HG03103 (cell line): ENCODE measurements around the gene GJB2.
"Not testable (repeated sequence)": the region's sequence is repeated elsewhere in the genome, so short reads cannot be mapped to it uniquely, and the experiment has no call there.

Experiments
- ATAC-seq: cut with Tn5 transposase; IDR thresholded peaks from one replicate; pipeline ENCODE4 v1.9.1; 2021; ENCODE audit warnings: low read depth; ENCODE audit not compliant: unreplicated experiment

The GJB2 gene

DNA sequence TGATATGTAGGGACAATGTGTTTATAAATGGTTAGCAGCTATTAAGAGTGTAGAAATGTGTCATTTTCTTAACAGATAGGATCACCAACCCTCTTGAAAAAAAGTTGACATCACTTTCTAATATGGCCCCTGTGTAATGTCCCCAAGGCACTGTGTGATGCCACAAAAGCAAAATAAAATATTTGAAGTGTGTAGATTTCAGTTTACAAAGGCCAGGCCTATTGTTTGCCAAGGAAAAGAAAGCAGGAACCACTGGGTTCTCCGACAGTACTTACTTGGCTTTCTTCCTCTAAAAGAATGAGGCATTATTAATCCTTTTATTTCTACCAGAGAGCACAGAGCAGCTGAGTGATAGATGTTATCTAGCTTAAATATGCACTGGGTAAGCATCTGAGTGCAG, 21.4 kb downstream of the GJB2 start:
- no peak for ATAC-seq

DNA sequence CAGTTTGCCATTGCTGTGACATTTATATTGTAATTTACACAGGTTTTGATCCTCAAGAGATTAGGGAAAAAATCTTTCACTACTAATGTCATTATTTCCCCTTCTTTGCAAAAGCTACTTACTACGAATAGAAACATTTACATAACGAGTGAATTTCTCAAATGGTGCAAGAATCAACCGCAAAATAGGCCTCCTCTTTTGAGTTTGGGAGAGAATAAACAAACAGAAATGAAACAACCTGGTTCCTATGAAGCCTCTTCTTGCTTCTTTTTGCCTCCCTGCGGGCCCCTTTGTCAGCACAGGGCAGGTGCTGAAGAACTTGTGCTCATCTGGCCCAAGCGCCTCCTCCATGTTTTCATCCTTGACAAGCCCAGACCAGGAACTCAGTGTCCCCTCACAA, 21.8 kb downstream of the GJB2 start:
- ATAC-seq, result no peak

DNA sequence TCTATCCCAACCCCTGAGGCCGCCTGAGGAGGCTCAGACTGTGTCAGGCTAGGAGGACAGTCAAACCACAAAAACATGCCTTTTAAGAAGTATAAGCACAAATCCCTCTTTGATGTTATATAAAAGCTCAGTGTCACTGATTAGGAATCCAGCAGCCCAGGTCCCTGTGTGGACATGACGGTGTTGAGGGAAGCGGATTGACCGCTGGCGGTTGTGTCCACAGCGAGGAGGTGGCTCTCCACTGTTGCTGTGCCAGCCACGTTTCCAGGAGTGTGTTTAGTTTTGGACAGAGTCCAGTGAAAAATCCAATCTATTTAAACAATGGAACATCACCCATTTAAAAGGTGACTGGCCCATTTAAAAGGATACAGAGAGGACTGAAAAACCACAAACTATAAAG, 24.3 kb downstream of the GJB2 start:
- no peak for ATAC-seq

- ATAC-seq, result no peak
Measured at GRCh38 chr13:20165417-20166257, 27.1 kb downstream of the GJB2 start.

DNA sequence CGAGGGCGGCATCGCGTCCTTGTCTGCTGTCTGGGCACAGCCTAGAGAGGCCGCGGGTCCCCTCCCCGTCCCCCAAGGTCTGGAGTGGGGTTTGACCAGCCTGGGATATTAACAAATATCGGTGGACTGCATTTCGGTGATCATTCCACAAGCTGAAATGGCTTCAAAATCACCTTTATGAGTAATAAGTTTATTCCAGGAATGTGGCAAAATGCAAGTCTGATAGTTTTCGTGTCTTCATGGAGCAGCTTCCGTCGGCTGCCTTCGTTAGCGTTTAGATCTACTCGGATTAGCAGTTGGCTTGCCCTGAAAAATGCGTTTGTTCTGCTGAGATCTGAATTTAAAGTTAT, 30.8 kb downstream of the GJB2 start:
- ATAC-seq, result no peak

GRCh38 chr13:20161275-20161950, 31.3 kb downstream of the GJB2 start:
- peak; percentile 39 for ATAC-seq

DNA sequence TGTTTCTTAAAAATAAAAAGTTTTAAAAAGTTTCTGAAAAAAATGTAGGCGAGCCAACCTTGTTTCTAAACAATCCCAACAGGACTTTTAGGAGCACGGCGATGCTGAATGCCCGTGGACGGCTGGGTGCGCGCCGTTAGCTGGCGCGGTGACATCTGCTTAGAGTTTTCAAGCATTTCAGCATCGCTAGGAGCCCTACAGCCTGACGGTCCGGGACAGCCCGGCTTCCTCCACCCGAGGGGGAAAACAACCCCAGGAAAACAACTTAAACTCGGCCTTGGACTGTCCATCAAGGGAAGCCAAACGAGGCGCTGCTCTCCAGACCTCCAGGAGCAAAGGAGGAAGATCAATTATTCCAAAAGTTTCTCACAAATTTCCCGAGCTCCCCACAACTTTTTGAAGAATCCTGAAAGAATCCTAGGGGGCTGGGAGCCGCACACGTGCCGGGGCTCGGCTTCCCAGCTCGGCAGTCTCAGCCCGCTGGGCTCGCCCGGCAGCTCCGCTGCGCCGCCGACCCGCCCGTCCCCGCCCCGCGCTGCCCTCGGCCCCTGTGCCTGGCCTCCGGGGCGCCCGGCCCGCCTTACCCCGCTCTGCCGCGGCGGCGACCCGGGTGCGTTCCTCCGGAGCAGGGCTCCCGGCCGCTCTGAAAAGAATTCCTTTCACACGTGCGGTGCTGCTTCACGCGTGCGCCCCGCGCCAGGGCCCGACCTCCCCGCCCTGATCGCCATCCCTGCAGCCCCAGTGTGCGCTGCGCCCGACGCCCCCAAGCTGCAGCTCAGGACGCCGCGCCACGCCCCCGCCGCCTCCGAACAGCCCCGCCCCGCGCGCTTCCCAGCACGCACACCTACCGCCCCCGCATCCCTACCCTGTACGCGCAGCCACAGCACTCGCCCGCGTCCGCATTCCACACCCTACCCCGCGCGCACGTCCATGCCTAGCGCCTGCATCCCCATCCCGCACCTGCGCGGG, 32.1 kb downstream of the GJB2 start, which contains the start of gene GJA3:
Gene GJA3, minus strand, starts transcription at position 747 of the 969 bp plus-strand sequence. CDS start 17,764 bp downstream, outside the sequence.
- peak; percentile 54 for ATAC-seq

DNA sequence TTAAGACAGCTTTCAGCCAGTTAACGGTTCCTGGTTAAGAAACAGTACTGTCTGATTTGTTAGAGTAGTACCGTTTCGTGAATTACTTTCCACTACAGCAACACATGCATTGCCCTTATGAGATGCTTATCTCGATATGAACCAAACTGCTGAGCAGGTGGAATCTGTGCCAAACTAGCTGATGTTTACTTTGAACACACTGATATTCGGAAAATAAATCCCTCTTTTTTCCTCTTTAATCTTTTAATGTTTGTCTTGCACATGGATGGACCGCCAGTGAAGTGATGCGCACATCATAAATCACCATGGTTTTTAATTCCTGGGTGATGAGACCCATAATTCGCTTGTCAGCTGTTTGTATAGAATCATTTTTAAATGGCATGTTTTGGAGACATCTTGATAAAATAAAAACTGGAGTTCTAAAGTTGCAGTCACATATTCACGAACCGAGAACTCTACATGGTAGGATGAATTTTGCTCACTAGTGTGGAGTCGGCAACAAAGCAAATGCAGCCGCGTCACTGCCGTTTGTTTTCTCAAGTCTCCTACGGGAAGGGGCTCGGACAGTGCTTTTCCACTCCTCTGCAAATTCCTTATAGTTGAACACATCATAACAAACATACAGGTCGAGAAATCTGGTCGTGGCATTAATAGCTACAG, 33.0 kb downstream of the GJB2 start:
- ATAC-seq, result no peak

- ATAC-seq, result no peak
Measured at GRCh38 chr13:20157151-20157796, 35.5 kb downstream of the GJB2 start.

- no peak for ATAC-seq
Measured at GRCh38 chr13:20156702-20157101, 36.0 kb downstream of the GJB2 start.

DNA sequence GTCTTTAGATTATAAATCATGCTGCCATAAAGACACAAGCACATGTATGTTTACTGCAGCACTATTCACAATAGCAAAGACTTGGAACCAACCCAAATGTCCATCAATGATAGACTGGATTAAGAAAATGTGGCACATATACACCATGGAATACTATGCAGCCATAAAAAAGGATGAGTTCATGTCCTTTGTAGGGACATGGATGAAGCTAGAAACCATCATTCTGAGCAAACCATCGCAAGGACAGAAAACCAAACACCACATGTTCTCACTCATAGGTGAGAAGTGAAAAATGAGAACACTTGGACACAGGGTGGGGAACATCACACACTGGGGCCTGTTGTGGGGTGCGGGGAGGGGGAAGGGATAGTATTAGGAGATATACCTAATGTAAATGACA, 39.4 kb downstream of the GJB2 start:
- ATAC-seq, result not testable (repeated sequence)

DNA sequence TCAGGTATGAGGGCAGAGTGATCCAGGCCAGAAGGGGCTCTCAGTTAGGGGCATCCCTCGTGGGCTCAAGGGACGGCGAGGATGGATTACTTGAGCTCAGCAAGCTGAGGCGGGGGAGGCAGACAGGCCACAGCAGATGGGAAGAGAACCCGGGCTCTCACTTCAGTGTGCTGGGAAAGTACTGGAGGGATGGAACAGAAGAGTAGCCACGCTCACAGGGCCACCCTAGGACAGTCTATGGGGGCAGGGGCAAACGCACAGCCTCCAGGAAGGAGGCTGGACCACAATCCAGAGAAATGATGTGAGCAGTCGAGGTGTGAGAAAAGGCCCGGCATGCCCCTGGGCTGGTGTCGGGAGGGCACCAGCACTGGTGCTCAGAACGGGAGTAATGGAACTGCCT, 41.1 kb downstream of the GJB2 start:
- no peak for ATAC-seq

DNA sequence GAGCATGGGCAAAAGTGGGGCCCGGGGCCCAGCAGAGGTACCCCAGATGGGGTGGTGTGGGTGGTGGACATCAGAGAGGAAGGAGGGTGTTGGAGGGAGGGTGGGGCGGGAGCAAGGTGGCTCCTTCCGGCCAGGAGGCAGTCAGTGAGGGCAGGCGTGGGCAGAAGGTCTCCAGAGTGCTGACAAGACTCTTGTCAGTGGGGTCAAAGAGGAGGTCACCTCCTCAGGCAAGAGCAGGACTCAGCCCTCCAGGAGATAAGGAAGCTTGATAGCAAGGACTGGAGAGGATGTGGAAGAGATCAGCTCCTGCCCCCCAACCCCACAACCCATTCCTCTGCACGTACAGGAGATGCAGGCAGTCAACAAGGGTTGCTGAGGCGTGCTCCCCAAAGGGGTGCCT, 41.7 kb downstream of the GJB2 start:
- ATAC-seq, result no peak

DNA sequence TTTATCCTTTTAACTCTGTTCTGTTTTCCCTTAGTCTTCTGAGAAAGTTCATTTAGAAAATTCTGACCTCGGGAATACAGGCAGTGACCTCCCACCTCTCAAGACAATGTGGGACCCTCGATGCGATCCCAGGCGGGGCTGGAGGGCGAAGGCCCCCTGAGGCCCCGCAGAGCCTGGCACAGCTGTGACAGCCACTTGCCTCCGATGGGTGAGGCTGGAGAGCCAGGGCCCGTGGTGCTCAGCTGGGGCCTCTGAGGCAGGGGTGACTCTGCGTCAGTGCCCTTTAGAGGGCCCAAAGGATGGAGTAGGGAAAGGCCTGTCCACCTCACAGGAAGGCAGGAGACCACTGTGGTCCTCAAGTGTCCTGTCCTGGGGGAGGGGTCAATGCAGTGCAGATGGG, 42.2 kb downstream of the GJB2 start:
- no peak for ATAC-seq

DNA sequence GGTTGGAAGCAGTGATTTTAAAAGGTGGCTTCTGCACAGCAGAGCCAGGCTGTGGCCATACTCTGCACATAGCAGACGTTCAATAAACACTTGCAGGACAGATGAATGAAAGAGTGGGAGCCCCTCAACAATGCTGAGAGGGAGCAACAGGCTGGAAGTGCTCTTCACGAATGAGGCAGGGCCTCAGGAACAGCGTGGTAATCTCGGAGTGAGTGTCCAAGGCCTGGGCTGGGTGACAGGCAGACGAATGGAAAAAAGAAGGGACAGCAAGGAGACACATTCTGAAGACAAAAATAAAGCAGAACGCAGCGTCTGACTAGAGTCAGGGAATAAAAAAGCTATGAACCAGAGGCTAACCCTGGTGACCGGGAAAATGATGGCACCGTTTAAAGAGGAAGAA, 43.0 kb downstream of the GJB2 start:
- no peak for ATAC-seq

DNA sequence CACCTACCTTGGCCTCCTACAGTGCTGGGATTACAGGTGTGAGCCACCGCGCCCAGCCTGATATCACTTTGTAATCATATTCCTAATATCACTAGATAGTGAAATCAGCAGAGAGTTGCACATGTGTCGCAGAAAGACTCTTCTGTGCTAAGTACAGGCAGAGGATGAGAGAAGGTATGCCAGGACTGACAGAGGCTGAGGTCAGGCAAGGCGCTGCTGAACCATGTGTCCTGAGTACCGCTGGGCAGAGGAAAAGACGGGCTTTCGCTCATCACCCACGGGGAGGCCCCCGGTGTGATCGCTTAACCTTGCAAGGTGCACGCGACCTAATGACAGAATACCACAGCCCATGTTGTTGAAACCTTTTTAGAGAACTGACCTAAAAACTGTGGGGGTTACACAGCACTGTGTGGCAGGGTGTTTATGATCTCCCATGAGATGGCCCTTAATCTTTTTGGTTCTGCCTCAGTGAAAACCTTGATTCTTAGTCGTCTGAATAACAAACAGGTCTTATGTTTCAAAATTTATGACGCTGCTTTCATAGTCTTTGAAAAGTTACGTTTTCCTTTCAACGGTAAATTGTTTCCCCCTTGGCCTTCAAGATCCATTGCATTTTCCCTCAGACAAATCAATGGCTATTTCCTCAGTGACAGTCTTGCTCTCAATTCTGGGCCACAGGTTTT, 44.1 kb downstream of the GJB2 start:
- ATAC-seq, result no peak

DNA sequence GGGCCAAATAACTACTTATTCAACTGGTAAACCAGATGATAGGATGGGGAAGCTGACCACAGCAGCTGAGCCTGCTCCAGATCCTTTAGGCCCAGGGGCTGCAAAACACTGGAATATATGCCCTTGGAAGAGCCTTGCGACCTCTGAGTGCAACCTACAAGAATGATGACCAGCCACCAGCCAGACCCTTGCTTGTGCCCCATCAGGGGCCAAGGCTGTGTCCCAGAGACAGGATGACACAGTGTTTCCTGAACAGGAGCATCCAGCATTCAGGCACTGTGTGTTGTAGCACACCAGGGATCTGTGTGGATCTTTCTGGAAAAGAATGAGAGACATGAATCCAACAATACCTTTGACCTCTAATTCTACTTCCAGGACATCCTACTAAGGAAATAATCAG, 46.4 kb downstream of the GJB2 start:
- ATAC-seq, result no peak

DNA sequence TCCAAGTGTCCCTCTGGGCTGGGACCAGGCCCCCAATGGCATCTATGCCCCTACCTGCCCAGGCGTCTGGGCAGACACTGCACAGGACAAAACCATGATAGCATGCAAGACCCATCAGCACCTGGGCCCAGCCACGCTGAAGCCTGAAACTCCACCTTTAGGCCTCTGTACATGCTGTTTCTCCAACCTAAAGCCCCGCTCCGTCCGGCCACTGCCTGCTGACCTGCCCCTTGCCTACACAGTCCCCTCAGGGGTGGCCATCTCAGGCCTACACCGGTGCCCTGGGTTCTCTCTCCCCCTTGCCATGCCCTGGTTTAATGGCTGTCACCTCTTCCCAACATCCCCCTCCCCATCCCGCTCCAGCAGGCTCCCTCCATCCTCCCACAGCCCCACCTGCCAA, 47.2 kb downstream of the GJB2 start:
- ATAC-seq, result no peak

DNA sequence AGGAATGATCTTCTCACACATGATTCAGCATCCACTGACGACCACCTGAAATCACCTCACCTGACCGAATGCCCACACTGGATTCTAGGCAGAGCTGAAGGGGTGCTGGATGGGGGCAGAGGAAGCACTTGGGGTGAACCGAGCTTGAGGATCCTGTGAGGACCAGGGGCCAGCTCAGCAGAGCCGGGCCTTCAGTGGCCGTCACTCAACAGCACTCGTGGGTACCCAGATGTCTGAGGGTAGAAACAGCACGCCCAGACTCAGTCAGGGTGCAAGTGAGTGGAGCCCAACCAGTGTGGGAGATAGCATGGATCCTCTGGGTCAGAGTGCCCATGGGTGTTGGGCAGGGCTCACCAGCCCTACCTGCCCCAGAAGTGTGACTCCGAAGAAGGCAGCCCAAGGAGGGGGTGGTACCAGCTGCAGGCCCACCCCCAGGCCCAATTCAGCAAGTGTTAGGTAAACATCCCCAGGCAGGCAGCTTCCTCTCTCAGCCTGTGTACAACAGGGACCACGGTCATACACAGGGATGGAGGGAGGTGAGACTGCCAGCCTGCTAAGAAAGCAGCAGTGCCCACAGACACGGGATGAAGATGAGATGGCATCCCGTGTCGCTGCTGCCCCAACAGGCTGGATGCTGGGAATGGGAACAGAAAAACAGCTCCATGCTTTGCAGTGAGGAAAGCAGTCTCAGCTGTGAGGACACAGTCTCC, 48.4 kb downstream of the GJB2 start:
- ATAC-seq, result no peak
